Inferior parietal cortex (tissue), 1 donor: Measurements from ENCODE around the gene ADSS1.

ENCODE experiments used
- DNase-seq: peaks from one replicate; pipeline ENCODE4 v3.0.0-alpha.2; 2016; ENCODE audit errors: extremely low spot score

The ADSS1 gene

DNA sequence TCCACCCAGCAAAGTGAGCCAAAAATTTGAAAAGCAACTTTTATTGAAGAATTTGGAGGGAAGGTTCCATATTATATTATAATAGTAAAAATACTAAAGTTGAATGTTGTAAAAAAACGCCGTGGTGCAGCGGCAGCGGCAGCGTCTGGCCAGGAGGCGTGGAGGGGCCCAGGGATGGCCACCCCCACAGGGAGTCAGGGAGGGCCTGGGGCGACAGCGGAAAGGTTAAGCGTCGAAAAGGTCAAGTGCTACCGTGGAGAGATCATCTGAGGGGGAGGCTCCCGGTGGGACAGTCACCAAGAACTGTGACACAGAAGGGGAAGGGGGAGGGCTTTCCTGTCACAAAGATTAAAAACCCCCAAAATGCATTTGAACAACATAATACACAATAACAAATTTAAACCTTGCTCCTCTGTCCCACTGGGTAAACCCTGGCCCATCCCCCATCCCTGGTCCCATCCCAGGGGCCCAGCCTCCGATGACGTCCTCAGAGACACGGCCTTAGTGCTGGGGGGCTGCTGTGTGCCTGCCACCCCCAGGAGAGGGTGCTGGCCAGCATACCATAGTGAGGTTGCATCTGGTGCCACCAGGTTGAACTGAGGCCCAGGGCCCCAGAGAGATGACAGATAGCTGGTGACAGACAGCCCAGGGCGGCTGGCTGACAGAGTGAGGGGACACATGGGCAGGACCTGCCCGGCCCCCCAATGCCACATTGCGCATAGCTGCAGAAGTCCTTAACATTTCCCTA lies 45.5 kb downstream of the ADSS1 start:
- DNase-seq: no peak

DNA sequence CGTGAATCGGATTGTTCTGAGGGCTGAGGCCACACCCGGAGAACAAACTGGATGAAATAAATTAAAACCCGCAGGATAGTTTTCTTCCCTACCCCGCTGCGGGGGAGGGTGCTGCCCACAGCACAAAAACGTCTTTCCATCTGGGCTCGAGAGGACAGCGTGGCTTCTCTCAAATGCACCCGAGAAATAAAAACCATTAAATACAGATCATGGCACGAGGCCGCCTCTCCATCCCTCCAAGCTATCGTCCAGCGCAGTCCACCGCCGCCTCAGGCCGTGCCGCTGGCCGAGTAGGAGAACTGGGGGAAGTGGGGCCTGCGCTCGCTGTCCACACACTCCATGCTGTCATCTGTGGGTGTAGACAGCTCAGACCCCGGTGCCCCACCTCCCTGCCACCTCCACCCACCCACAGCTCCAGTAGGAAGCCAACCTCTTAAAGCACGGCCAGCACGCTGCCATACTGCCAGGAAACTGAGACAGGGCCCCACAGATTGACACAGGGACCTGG lies 46.1 kb downstream of the ADSS1 start:
- DNase-seq: no peak

DNA sequence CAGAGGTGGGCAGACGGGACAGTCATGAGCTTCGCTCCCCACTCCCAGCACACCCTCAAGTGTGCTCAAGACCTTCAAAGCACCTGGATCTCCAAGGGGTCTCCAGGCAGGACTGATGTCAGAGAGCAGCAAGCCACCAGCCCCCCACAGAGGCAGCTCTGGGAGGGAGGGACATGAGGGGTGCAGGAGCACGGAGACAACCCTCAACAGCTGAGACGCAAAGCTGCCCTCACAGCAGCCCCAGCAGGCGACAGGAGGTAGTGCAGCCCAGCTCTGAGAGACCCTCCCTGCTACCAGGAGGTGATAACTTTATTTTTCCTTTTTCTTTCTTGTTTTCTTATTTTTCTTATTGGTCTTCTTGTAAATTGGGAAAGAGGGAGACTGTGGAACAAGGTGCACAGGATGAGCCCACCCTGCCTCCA lies 46.8 kb downstream of the ADSS1 start:
- no peak for DNase-seq

DNA sequence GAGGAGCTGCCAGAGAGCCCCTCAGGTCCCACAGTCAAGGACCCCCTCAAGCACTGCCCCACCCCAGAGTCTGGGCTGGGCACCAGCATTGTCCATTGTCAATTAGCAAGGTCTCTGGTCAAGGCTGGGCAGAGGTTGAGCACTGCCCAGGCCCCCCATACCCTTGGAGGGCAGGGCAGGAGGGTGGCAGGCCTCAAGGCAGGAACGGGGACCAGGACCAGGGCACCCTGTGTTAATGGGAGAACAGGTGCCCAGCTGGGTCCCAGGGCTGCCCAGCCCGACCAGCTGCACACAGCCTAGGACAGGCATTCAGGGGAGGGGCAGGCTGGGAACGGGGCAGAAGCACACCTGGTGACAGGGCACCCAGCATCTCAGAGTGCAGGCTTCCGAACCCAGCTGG lies 47.3 kb downstream of the ADSS1 start:
- DNase-seq: no peak

DNA sequence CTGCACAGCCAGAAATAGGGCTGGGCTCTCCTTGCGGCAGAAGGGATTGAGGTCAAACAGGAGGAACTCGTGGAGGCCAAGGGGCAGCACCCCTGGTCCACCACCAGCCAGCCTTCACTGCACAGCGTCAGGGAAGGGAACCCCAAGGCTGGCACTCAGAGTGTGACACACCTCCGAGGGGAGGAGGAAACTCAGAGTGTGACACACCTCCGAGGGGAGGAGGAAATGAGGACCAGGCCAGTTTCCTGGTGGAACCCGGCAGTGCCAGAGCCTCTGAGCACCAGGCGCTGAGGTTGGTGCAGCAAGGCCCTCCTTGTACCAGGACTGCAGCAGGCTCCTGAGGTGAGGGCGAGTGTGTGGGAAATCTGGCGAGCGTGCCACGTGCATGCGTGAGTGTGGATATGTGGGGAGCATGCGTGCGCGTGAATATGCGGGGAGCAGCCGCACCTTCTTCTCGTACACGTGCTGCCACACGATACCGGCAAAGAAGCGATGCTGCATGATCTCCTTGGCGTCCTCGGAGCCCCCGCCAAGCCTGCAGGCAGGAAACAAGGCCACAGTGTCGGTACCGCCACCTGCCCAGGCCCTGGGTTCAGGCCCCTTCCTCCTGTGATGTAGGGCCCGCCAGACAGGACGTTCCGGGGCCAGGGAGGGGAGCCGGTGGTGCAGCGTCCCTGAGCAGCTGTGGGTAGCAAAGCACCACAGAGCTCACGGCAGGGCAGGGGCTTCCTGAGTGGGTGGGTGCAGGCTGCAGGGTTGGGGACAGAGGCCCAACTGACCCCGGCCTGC lies 48.1 kb downstream of the ADSS1 start:
- DNase-seq: no peak

DNA sequence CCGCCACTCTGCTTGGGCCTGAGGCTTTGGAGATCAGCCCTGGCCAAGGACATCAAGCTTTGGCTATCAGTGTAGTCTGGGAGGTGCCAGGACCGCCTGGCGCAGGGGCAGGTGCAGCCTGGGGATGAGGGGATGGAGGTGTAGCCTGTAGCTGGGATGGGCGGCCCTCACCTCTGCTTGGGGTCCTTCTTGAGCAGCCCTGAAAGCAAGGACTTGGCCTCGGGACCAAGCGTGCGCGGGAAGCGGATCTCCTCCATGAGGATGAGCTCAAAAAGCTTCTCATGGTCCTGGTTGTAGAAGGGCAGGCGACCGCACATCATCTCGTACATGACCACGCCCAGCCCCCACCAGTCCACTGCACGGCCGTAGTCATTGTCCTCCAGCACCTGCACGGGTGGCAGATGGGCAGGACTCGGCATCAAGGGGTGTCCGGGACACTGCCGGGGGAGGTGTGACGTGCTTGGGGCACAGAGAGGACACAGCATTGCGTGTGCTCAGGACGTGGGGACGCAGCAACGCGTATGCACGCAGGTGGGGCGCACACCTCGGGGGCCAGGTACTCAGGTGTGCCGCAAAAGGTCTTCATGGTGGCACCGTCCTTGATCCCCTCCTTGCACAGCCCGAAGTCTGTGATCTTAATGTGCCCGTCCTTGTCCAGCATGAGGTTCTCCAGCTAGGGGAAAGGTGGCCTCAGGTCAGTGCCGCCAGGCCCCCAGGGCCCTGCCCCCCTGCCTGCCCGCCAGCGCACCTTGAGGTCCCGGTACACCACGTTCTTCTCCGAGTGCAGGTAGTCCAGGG lies 48.9 kb downstream of the ADSS1 start:
- no peak for DNase-seq

DNA sequence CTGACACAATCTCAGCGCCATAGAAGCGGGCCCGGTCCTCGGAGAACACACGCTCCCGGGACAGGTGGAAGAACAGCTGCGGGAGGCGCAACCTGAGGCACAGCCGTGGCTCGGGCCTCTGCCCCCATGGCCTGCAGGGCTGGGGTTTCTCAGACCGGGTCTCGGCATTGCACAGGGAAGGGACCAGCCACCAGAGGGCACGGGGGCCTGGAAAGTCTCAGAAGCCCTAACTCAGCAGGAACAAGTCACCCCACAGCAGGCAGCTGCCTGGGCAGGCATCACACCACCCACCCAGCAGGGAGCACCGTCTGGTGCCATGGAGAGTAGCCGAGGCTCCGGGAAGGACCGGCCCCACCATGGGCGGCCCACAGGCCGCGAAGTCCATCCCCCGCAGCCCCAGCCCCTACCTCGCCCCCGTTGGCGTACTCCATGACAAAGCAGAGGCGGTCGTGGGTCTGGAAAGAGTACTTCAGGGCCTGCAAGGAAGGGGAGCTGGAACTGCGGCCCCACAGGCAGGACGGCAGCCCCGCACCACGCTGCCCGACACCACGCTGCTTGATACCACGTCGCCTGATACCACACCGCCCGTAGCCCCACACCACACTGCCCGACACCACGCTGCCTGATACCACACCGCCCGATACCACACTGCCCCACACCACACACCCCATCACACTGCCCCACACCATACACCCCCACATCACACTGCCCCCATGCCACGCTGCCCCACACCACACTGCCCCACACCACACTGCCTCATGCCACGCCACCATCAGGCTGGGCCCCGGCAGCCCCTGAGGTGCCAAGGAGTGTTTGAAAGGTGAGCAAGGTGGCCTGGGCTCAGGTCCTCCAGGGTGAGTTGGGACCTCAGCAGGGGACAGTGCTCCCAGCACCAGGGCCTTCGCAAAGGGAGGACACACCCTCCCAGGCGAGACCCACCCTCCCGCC lies 49.8 kb downstream of the ADSS1 start:
- no peak for DNase-seq

DNA sequence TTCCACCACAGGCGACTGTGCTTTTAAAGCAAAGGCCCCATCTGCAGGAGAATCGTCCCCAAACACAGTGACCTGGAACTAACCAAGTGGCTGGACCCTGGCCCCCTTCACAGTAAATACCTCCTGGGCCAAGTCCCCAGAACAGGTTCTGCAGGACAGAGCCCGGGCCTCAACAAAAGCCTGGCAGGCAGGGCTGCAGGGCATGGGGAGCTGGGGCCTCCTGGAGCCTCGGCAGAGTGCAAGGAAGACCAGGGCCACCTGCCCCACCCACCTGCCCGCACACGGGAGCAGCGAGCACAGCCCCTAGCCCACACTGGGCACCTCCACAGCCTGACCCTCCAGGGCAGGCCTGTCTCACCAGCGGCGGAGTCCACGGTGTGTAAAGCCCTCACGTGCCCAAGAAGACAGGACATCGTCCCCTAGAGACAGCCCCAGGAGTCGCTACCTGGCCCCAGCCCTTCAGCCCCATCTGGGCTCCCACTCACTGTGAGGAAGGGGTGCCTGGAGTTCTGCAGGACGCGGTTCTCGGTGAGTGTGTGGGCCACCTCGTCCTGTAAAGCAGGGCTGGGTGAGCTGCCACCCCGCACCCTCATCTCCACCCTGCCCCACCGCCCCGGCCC lies 50.5 kb downstream of the ADSS1 start:
- DNase-seq: no peak

DNA sequence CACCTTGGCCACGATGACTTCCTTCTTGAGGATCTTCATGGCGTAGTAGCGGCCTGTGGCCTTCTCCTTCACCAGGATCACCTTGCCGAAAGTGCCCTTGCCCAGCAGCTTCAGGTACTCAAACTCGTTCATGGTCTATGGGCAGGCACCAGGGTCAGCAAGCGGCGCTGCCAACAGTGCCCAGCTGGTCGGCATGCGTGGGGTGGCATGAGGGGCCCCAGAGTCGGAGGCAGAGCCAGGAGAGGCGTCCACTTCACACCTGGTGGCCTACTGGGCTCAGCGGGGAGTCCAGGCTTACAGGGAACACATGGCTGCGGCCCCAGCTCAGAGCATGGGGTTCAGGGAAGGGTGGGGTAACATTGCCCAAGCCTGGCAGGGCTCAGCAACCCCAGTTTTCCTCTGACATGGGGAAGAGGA lies 51.1 kb downstream of the ADSS1 start:
- no peak for DNase-seq

DNA sequence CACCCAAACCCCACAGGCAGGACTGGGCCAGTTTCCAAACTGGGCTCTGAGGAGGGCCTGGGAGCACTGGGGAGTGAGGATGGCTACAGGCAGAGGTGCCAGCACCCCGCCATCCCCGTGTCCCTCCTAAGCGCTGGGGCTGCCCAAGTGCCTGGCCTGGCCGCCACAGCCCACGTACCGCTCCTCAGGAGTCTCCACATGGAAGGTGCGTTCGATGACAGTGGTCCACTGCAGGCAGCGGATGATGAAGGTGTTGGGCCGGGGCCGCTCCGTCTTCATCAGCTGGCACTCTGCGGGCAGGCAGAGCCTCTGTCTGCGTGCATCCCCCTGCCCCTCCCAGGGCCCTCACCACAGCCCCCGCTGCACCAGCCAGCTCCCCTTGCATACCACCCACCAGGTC lies 52.5 kb downstream of the ADSS1 start:
- DNase-seq: no peak

DNA sequence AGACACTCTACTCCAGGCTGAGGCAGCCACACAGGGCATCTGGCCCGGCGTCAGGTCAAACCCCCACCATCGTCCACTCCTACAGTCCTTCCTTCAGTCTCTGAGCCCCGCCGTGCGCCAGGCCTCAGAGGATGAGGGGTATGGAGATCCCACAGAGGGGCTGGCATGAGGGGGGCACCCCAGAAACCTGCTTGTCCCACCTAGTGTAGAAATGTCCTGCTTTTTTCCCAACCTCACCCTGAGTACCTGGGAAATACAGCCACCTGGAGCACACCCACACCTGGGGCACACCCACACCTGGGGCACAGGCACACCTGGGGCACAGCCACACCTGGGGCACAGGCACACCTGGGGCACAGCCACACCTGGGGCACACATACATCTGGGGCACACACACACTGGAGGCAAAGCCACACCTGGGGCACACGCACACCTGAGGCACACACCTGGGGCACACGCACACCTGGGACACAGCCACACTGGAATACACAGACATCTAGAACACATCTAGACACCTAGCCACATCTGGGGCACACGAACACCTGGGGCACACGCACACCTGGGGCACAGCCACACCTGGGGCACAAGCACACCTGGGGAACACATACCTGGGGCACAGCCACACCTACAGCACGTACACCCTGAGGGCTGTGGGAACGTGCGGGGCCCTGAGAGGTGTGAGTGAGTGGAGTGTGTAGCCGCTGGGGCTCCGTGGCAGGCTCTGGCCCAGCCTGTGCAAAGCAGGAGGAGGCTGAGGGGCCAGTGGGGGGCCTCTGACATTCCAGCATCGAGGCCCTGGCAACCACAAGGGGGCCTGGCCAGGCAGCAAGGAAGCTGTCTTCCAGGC lies 53.2 kb downstream of the ADSS1 start:
- DNase-seq: no peak

DNA sequence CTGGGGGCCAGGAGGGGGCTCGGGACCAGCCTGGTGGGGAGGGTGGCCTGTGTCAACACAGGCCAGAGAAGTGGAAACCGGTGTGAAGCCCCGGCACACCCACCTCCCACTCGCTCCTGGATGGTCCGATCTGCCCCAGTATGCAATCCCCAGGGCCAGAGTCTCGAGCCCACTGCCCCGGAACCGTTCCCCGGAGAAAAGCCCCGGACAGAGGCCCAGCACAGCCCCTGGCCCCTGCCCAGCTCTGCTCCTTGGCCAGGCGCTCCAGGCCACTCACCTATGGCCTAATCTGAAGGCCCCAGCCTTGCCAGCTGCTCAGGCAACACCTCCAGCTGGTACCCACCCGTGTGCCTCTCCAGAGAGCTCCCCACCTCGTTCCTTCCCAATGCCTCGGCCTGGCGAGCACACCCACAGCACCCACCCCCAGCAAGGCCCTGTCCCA lies 53.8 kb downstream of the ADSS1 start:
- DNase-seq: no peak

DNA sequence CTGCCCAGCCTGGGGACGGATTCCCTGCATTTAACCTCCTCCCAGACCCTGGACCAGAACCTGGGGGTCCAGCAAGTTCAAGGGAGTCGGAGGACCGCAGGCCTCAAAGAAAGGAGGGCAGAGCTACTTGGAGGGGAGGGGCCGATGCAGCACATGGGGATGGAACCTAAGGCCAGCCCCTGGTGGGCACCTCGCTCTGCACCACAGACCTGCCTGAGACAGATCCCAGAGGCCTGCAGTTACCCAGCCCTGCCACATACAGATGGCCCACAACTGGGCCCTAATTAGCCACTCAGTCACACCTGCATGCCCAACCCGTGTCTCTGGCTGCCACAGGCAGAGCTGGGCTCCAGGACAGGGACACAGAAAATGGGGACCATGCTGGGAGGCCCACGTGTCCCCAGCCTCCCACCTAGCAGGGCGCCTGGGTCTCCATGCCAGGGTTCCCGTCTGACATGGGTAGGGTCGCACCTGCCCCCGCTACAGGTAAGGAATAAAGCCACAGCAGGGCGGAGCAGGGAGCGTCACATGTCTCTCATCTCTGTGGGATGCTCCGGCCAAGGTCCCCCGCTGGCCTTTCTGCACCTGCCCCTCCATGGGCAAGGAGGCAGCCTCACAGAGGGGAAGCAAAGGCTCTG lies 54.8 kb downstream of the ADSS1 start:
- DNase-seq: no peak

DNA sequence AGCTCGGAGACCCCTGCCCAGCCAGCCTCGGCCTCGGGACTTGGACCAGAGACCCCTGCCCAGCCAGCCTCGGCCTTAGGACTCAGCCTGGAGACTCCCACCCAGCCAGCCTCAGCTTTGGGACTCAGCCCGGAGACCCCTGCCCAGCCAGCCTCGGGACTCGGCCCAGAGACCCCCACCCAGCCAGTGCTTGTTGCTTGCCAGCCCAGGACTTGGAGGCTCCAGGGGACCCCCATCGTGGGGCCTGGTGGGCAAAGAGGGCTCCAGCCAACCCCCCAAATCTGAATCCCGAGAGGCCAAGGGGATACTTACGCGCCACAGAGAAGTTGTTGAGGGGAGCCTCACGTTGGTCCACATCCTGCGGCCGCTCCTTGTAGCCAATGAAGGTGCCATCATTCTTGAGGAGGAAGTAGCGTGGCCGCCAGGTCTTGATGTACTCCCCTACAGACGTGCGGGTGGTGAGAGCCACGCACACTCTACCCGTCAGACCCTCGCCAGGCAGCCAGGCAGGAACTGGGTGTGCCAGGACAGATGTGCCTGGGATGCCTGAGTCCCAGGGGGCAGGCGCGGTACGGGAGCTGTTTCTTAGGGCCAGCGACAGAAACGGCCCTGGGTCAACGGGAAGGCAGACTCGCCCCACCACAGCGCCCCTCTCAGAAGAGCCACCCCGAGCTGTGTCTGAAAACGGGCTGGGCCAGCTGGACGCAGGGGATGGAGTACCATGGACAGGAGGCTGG lies 55.9 kb downstream of the ADSS1 start:
- DNase-seq: no peak

DNA sequence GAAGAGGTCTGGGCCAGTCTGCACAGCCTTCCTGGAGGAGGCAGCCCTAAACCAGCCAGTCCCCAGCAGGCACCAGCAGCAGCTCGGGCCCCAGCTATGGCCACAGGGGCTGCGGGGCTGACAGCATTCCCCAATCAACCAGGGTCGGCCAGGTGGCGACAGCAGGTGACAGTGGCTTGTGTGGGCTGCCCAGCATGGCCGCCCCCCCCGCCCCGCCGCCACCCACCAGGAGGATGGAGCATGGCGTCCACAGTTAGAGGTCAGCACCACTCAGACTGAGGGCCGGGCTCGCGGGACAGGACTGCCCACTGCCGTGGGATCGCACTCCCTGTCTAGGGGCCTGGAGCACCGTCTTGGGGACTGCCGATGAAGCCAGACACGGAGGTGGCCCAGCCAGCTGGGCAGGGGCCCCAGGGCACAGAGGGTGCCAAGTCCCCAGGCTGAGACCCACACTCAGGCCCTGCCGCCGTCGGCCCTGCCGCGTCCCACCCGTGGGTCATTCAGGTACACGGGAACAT lies 56.5 kb downstream of the ADSS1 start:
- no peak for DNase-seq

DNA sequence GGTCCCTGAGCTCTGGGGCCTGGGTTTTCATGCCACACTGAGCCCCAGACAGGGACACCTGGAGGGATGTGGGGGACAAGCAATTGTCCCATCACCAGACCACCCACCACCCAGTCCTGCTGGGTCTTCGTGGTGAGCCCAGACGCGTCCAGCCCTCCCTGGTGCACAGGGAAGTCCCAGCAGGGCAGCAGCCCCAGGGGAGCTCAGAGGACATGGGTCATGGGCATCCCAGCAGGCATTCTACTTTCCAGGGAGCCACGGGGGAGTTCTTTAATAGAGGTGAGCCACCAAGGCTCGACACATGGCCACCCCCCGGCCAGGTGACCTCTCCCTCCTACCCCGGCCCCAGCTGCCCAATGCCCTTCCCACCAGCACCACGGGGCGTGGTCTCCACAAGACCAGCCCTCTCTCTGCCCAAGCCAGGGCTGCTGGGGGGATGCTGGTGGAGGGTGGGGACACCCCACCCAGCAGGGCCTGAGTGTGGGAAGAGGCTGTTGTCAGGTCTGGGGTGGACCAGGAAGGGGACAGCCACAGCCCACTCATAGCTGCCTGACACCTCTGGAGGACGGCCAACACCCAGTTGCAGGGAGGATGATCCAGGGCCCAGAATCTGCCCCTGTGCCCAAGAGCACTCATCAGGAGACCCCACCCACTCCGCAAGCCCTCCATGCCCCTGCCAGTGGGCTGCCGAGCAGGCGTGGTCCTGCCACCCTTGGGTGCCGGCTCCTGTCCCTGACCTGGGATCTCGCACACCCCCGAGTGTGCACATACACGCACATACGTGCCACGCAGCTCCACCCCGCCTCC lies 57.4 kb downstream of the ADSS1 start:
- no peak for DNase-seq

DNA sequence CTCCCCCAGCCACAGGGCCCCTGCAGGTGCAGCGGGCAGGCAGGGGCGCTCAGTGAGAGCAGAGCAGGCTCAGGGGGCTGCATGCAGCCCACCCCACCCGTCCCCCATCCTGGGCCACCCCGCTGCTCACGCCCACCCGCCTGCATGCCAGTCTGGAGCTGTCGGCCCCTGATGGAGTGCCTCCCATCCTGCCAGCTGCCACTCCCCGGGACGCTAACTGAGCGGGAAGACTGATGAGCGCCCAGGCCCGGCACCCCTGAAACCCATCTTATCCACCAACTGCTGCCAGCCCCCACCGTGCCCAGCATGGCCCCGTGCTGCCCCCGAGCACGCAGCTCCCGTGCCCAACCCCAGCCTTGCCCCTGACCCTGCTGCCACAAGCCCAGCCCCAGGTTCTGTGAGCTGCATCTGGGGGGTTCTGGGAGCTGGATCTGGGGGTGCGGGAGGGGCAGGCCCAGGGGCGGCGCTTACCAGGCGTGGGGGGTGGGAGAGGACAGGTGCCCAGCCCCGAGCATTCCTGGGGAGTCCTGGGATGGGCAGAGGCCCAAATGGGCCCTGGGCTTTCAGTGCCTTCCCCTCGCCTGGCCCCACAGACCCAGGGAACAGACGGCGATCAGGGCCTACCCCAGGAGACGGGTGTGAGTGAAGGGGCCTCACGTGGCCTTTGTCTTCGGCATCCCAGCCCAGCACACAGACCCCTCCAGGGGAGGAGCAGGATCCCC lies 58.2 kb downstream of the ADSS1 start:
- DNase-seq: no peak
